ENCODE measurements around the gene GPR142. TPM values are rescaled to one million over a fixed set of nuclear protein-coding genes. Genes with fewer than 3 reads are reported as not detected.

GPR142 gene
- total and polyA plus RNA-seq, 2 donors (not counting 3 experiments of a cell fraction or from before 2014, with no cell fraction given), result not detected

GRCh38 chr17:74342224-74342623 is 25.1 kb upstream of the GPR142 start:
- Histone ChIP-seq H3K4me1 (ENCODE audit: control insufficient read depth, extremely low read depth, insufficient read depth, low read length) (peaks cover 10% of the 10 kb centered on the region), H3K9me1 (replicated peaks; ENCODE audit: control insufficient read depth, extremely low read depth, insufficient read depth, low read length) (no peaks in the 10 kb centered on the region), H3K79me2 (ENCODE audit: control insufficient read depth, insufficient read depth, low read length) (no peaks in the 10 kb centered on the region), H3K9ac (replicated peaks; ENCODE audit: extremely low read depth, insufficient read depth, low read length) (no peak overlapping the region), H3K27ac (ENCODE audit: insufficient read depth, low read depth, low read length) (no peak overlapping the region), H3K27me3 (ENCODE audit: control insufficient read depth in 2 of 2, insufficient read depth in 2 of 2, low read length in 2 of 2) (no peaks in the 10 kb centered on the region), H3K4me3 (replicated peaks in 1 of 3; ENCODE audit: insufficient read depth in 1 of 3, low read depth in 1 of 3, low read length in 3 of 3) (no peak overlapping the region), H2AFZ (ENCODE audit: low read depth, low read length) (no peak overlapping the region), H4K20me1 (replicated peaks; ENCODE audit: control insufficient read depth, extremely low read depth, insufficient read depth, low read length) (no peaks in the 10 kb centered on the region), H3K4me2 (ENCODE audit: insufficient read depth, low read length) (no peak overlapping the region), H3K9me3 (replicated peaks; ENCODE audit: control insufficient read depth, insufficient read depth, low read length) (no peaks in the 10 kb centered on the region), H3K36me3 (ENCODE audit: control insufficient read depth in 2 of 2, extremely low read depth in 1 of 2, insufficient read depth in 2 of 2, low read length in 2 of 2) (no peaks in the 10 kb centered on the region)
- BruUV-seq (replicated peaks), result no TSS peak
- FAIRE-seq, result no peak
- POLR2A ChIA-PET, result no interaction called here
- CTCF ChIA-PET, result no interaction called here
- intact Hi-C loops (cut with micrococcal nuclease) (no loop called here), dilution Hi-C loops (cut with MboI; ENCODE audit: extremely low pct_ligation_motif_present, low sequenced_read_pairs) (no loop called here)
- TF ChIP-seq FOS (IDR thresholded peaks at IDR 0.05; ENCODE audit: borderline replicate concordance, insufficient read depth, low read length) (no peak), CTCF (IDR thresholded peaks at IDR 0.05; ENCODE audit: extremely low read depth in 1 of 2, insufficient read depth in 1 of 2, low read depth in 1 of 2, low read length in 2 of 2) (no peak), POLR2A (IDR thresholded peaks at IDR 0.05; ENCODE audit: low read depth, low read length) (no peak), GATA2 (IDR thresholded peaks at IDR 0.05; ENCODE audit: insufficient read depth, insufficient read length, low read depth, low read length) (no peak), JUN (IDR thresholded peaks at IDR 0.05; ENCODE audit: borderline replicate concordance, insufficient read depth, insufficient read length, low read depth) (no peak), MYC (IDR thresholded peaks at IDR 0.05; ENCODE audit: low read depth, low read length) (no peak), MAX (IDR thresholded peaks at IDR 0.05; ENCODE audit: insufficient read depth, insufficient read length) (no peak), POLR2AphosphoS5 (IDR thresholded peaks at IDR 0.05; ENCODE audit: insufficient read depth, low read depth, low read length) (no peak), EZH2 (IDR thresholded peaks at IDR 0.05; ENCODE audit: borderline replicate concordance, low read depth, low read length, severe bottlenecking) (no peak)
- no peak for DNase-seq (ENCODE audit: low read depth, low spot score)
